ENCODE data around the gene GCNT1. TPM values are rescaled to one million over a fixed set of nuclear protein-coding genes. Genes with fewer than 3 reads are reported as not detected.

GCNT1 gene
- total and polyA plus RNA-seq, 2 of the 4 experiments (the other 2 are of a cell fraction) = 12.5 to 46.6 TPM

- Histone ChIP-seq H3K9me1 (ENCODE audit: insufficient read depth, low read length) (0 out of 2 replicates have a peak, but pooled peaks cover 2% of the 10 kb centered on the region), H4K91ac (ENCODE audit: insufficient read depth, low read depth, low read length) (no peak overlapping the region), H3K9me3 (ENCODE audit: control insufficient read depth, insufficient read depth, low read length) (no peaks in the 10 kb centered on the region), H3K4ac (ENCODE audit: low read depth, low read length) (no peak overlapping the region), H4K8ac (ENCODE audit: low read depth in 2 of 2, low read length in 2 of 2) (no peak overlapping the region), H3K4me3 (ENCODE audit: insufficient read depth, low read depth, low read length) (no peak overlapping the region), H4K5ac (ENCODE audit: low read depth, low read length) (no peak overlapping the region), H3K27me3 (ENCODE audit: control insufficient read depth, insufficient read depth, low read length) (no peaks in the 10 kb centered on the region), H2BK15ac (ENCODE audit: low read depth, low read length) (no peak overlapping the region), H3K36me3 (ENCODE audit: control insufficient read depth, insufficient read depth, low read length) (no peaks in the 10 kb centered on the region), H2BK5ac (ENCODE audit: low read depth, low read length, poor library complexity, severe bottlenecking) (no peak overlapping the region), H2AK9ac (replicated peaks; ENCODE audit: low read depth, low read length, poor library complexity) (no peak overlapping the region), H3K4me1 (ENCODE audit: control insufficient read depth, insufficient read depth, low read length) (no peaks in the 10 kb centered on the region), H3K9ac (ENCODE audit: low read depth, low read length) (no peak overlapping the region), H3K4me2 (ENCODE audit: low read depth, low read length) (no peak overlapping the region), H2AFZ (replicated peaks; ENCODE audit: low read length, poor library complexity) (no peak overlapping the region), H3K79me1 (ENCODE audit: low read depth in 1 of 2, low read length in 2 of 2) (no peaks in the 10 kb centered on the region), H3K18ac (ENCODE audit: low read depth, low read length) (no peak overlapping the region), H2BK20ac (ENCODE audit: low read depth, low read length) (no peak overlapping the region), H3K23ac (ENCODE audit: low read depth, low read length) (no peak overlapping the region), H3K27ac (ENCODE audit: insufficient read depth, low read length) (no peak overlapping the region), H3K56ac (ENCODE audit: extremely low read depth, insufficient read depth, low read length) (no peak overlapping the region), H2BK120ac (ENCODE audit: low read depth, low read length) (no peak overlapping the region), H2AK5ac (ENCODE audit: low read depth, low read length) (no peak overlapping the region), H3K14ac (replicated peaks; ENCODE audit: low read depth, low read length) (no peak overlapping the region), H4K20me1 (ENCODE audit: insufficient read depth, low read length) (no peaks in the 10 kb centered on the region)
- in situ Hi-C loops (cut with MboI; ENCODE audit: low sequenced_read_pairs) = no loop called here
- CTCF ChIA-PET = no interaction called here
- DNase-seq = no peak
- BruUV-seq (replicated peaks) = no TSS peak
- dilution Hi-C loops (cut with HindIII; ENCODE audit: low sequenced_read_pairs, unreplicated experiment) = no loop called here
- no peak for ATAC-seq (ENCODE audit: low read depth)
- WGBS, 2 experiments (ENCODE audit: extremely low coverage in 2 of 2, insufficient read length in 1 of 2) = 83% methylated on average over 1 of the region's 5 CpGs; no CpG with 5 or more reads in 1 of the 2 experiments
- TF ChIP-seq RAD21 (IDR thresholded peaks at IDR 0.05; ENCODE audit: low read length) = no peak
- TF ChIP-seq, protein P1, sequence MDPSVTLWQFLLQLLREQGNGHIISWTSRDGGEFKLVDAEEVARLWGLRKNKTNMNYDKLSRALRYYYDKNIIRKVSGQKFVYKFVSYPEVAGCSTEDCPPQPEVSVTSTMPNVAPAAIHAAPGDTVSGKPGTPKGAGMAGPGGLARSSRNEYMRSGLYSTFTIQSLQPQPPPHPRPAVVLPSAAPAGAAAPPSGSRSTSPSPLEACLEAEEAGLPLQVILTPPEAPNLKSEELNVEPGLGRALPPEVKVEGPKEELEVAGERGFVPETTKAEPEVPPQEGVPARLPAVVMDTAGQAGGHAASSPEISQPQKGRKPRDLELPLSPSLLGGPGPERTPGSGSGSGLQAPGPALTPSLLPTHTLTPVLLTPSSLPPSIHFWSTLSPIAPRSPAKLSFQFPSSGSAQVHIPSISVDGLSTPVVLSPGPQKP (IDR thresholded peaks at IDR 0.05; ENCODE audit: borderline replicate concordance, low read depth, low read length) = no peak
- POLR2A ChIA-PET (ENCODE audit: unreplicated experiment) = no interaction called here
- intact Hi-C loops (cut with micrococcal nuclease) = no loop called here
These were observed 83.4 kb downstream of the GCNT1 start for GRCh38 chr9:76542360-76542759.
